SK-N-SH (cell line): Measurements from ENCODE around the gene GLUL. TPM values are rescaled to one million over a fixed set of nuclear protein-coding genes. Genes with fewer than 3 reads are reported as not detected.

Experiments used
- CTCF ChIA-PET: fragments of 300-600, 350-600 bp; formaldehyde crosslinking; extraction: SDS; loops from one replicate; lab custom pipeline; 2021; lab: Yijun Ruan, JAX
- POLR2A ChIA-PET: fragments of 350-600 bp; sonication (Branson Sonifier 250); formaldehyde crosslinking; extraction: SDS; loops from one replicate; lab custom pipeline; 2020; ENCODE audit warnings: antibody characterized with exemption, inconsistent platforms; lab: Yijun Ruan, JAX
- DNase-seq: peaks from one replicate; pipeline ENCODE4 v3.0.0; 2012
- H2AFZ ChIP-seq: fragments of 200-600 bp; sonication (generic); 2 replicates; pipeline ENCODE4 v1.8.1; 2016; ENCODE audit warnings: antibody characterized with exemption, mild to moderate bottlenecking, low read depth
- H3F3A ChIP-seq: fragments of 200-600 bp; sonication (generic); replicated peaks from 2 replicates; pipeline ENCODE3; 2016; ENCODE audit warnings: antibody characterized with exemption, mild to moderate bottlenecking; ENCODE audit not compliant: insufficient read depth
- H3K27ac ChIP-seq, 2 experiments: fragments of 200-500 bp in 1 of 2; fragments of 200-600 bp in 1 of 2; sonication (Bioruptor generic) in 1 of 2; sonication (generic), shearing (Covaris generic) in 1 of 2; 2 replicates each; pipeline versions ENCODE4 v1.5.1 to v1.6.1; 2014 to 2016; ENCODE audit warnings: low read depth in 2 of 2, inconsistent platforms in 1 of 2, low read length in 1 of 2, mild to moderate bottlenecking in 1 of 2, mixed read lengths in 1 of 2
- H3K27me3 ChIP-seq: fragments of 200-600 bp; sonication (generic), shearing (Covaris generic); 2 replicates; pipeline ENCODE4 v1.6.1; 2016; ENCODE audit warnings: mixed run types; ENCODE audit not compliant: insufficient read depth
- H3K36me3 ChIP-seq, 2 experiments: fragments of 200-500 bp in 1 of 2; fragments of 200-600 bp in 1 of 2; sonication (Bioruptor generic) in 1 of 2; sonication (generic) in 1 of 2; replicated peaks in 1 of 2; 2 replicates each; pipeline versions ENCODE3 to v1.5.1; 2014 to 2016; ENCODE audit warnings: low read length in 1 of 2, mild to moderate bottlenecking in 1 of 2; ENCODE audit not compliant: insufficient read depth in 2 of 2, control insufficient read depth in 1 of 2
- H3K4me1 ChIP-seq, 2 experiments: fragments of 200-500 bp in 1 of 2; fragments of 200-600 bp in 1 of 2; sonication (Bioruptor generic) in 1 of 2; sonication (generic), shearing (Covaris generic) in 1 of 2; 2 replicates each; pipeline versions ENCODE4 v1.5.1 to v1.6.1; 2014 to 2016; ENCODE audit warnings: low read depth in 1 of 2, low read length in 1 of 2, mixed run types in 1 of 2; ENCODE audit not compliant: insufficient read depth in 2 of 2, control insufficient read depth in 1 of 2
- H3K4me2 ChIP-seq: fragments of 200-600 bp; sonication (generic), shearing (Covaris generic); 2 replicates; pipeline ENCODE4 v1.6.1; 2017; ENCODE audit warnings: mixed run types
- H3K4me3 ChIP-seq, 2 experiments: fragments of 200-500 bp in 1 of 2; fragments of 200-600 bp in 1 of 2; sonication (Bioruptor generic) in 1 of 2; sonication (generic), shearing (Covaris generic) in 1 of 2; 2 replicates each; pipeline versions ENCODE4 v1.5.1 to v1.8.1; 2014 to 2016; ENCODE audit warnings: low read depth in 2 of 2, inconsistent platforms in 1 of 2, low read length in 1 of 2, mild to moderate bottlenecking in 1 of 2, mixed read lengths in 1 of 2, moderate library complexity in 1 of 2
- H3K79me2 ChIP-seq: fragments of 200-600 bp; sonication (generic); 2 replicates; pipeline ENCODE4 v1.8.1; 2017; ENCODE audit warnings: mild to moderate bottlenecking; ENCODE audit not compliant: insufficient read depth
- H3K9ac ChIP-seq: fragments of 200-600 bp; sonication (generic); 2 replicates; pipeline ENCODE4 v1.6.1; 2017; ENCODE audit warnings: mixed run types
- H3K9me2 ChIP-seq: fragments of 200-600 bp; sonication (generic); 2 replicates; pipeline ENCODE4 v1.6.1; 2017; ENCODE audit warnings: mixed run types
- H3K9me3 ChIP-seq: fragments of 200-600 bp; sonication (generic); 2 replicates; pipeline ENCODE4 v1.6.1; 2017; ENCODE audit warnings: mixed run types, mild to moderate bottlenecking, moderate library complexity
- H4K20me1 ChIP-seq: fragments of 200-600 bp; sonication (generic); 2 replicates; pipeline ENCODE4 v1.6.1; 2017; ENCODE audit warnings: mild to moderate bottlenecking, mixed run types; ENCODE audit not compliant: insufficient read depth
- EZH2phosphoT487 ChIP-seq: fragments of 200-600 bp; sonication (generic); IDR thresholded peaks from 2 replicates; pipeline ENCODE4 v1.6.1; 2017; ENCODE audit warnings: low read depth, mixed run types, mild to moderate bottlenecking, antibody characterized with exemption, moderate library complexity, borderline replicate concordance
- FOXM1 ChIP-seq: IDR thresholded peaks from 2 replicates; pipeline ENCODE4 v1.4.0; 2012; ENCODE audit warnings: low read depth, mild to moderate bottlenecking
- GABPA ChIP-seq: IDR thresholded peaks from 2 replicates; pipeline ENCODE4 v1.4.0; 2012; ENCODE audit warnings: low read depth, mild to moderate bottlenecking
- JUND ChIP-seq: IDR thresholded peaks from 2 replicates; pipeline ENCODE4 v1.4.0; 2012
- MEF2A ChIP-seq: IDR thresholded peaks from 2 replicates; pipeline ENCODE4 v1.4.0; 2012; ENCODE audit warnings: low read depth, borderline replicate concordance
- MXI1 ChIP-seq: IDR thresholded peaks from 2 replicates; pipeline ENCODE4 v1.6.1; 2012; ENCODE audit warnings: mild to moderate bottlenecking, low read depth, low read length, improper control_type of control experiment
- NFIC ChIP-seq: IDR thresholded peaks from 2 replicates; pipeline ENCODE4 v1.4.0; 2012; ENCODE audit warnings: borderline replicate concordance
- POLR2AphosphoS5 ChIP-seq: IDR thresholded peaks from 2 replicates; pipeline ENCODE4 v1.6.1; 2012; ENCODE audit warnings: low read depth, low read length
- RAD21 ChIP-seq: IDR thresholded peaks from 2 replicates; pipeline ENCODE4 v1.6.1; 2012; ENCODE audit warnings: mild to moderate bottlenecking, low read length
- RFX5 ChIP-seq: IDR thresholded peaks from 2 replicates; pipeline ENCODE4 v1.6.1; 2012; ENCODE audit warnings: mild to moderate bottlenecking, improper control_type of control experiment, low read length
- RXRA ChIP-seq: IDR thresholded peaks from 2 replicates; pipeline ENCODE4 v1.4.0; 2012; ENCODE audit warnings: low read depth, mild to moderate bottlenecking, borderline replicate concordance
- SIN3A ChIP-seq: IDR thresholded peaks from 2 replicates; pipeline ENCODE4 v1.6.1; 2012; ENCODE audit warnings: low read depth, mild to moderate bottlenecking, low read length, moderate library complexity, borderline replicate concordance
- WGBS: methylation state at CpG from one replicate; pipeline ENCODE4 v1.1.6; 2017; ENCODE audit warnings: low lambda C conversion rate; 5-methylcytosine and 5-hydroxymethylcytosine counted together
- polyA plus RNA-seq, 3 experiments: library from polyadenylated mRNA; depleted of rRNA; stranded (reverse); fragments of >200 nt; gene quantifications; 2 replicates each; pipeline ENCODE4 v1.2.3, GENCODE V29; 2012
- TF ChIP-seq, protein P1 (sequence below): fragments of 150-350 bp; IDR thresholded peaks from 2 replicates; pipeline ENCODE4 v1.6.1; 2016; ENCODE audit warnings: mild to moderate bottlenecking, low read depth, low read length
- TF ChIP-seq, protein P2 (sequence below): fragments of 200-600 bp; sonication (generic); IDR thresholded peaks from 2 replicates; pipeline ENCODE4 v1.6.1; 2017; ENCODE audit warnings: antibody characterized with exemption, mild to moderate bottlenecking, moderate library complexity

The GLUL gene
- polyA plus RNA-seq, 1 of the 3 experiments (the other 2 are of a cell fraction) = 107 TPM

- no peak overlapping the region for H3K27ac ChIP-seq
- H3F3A ChIP-seq = no peaks in the 10 kb centered on the region
- H3K9ac ChIP-seq = no peak overlapping the region
- H3K79me2 ChIP-seq = no peaks in the 10 kb centered on the region
- H4K20me1 ChIP-seq = no peaks in the 10 kb centered on the region
- DNase-seq = no peak
- WGBS = 15% methylated on average over 2 of the region's 2 CpGs
- CTCF ChIA-PET = interaction anchor here (1.3 kb wide), 1 partner anchor 14 kb away, joined by 3 read pairs; no protein-coding TSS in a partner anchor
- POLR2A ChIA-PET = no interaction called here
- H3K36me3 ChIP-seq = no peaks in the 10 kb centered on the region
- H3K9me2 ChIP-seq = no peaks in the 10 kb centered on the region
- H3K4me2 ChIP-seq = no peak overlapping the region
- no peaks in the 10 kb centered on the region for H3K27me3 ChIP-seq
- TF ChIP-seq RFX5 (no peak), GABPA (no peak), RAD21 (no peak), FOXM1 (no peak), EZH2phosphoT487 (no peak), NFIC (no peak), RXRA (no peak), JUND (no peak)
- TF ChIP-seq, protein P1, sequence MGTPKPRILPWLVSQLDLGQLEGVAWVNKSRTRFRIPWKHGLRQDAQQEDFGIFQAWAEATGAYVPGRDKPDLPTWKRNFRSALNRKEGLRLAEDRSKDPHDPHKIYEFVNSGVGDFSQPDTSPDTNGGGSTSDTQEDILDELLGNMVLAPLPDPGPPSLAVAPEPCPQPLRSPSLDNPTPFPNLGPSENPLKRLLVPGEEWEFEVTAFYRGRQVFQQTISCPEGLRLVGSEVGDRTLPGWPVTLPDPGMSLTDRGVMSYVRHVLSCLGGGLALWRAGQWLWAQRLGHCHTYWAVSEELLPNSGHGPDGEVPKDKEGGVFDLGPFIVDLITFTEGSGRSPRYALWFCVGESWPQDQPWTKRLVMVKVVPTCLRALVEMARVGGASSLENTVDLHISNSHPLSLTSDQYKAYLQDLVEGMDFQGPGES = no peak
- no peaks in the 10 kb centered on the region for H3K9me3 ChIP-seq
- H3K4me3 ChIP-seq = no peak overlapping the region
- H3K4me1 ChIP-seq = no peaks in the 10 kb centered on the region
- no peak overlapping the region for H2AFZ ChIP-seq
These were observed 40.8 kb downstream of the GLUL start for GRCh38 chr1:182350839-182351238.

- no peaks in the 10 kb centered on the region for H3F3A ChIP-seq
- CTCF ChIA-PET = interaction anchor here (0.6 to 1.1 kb wide), 2 partner anchors 48 to 1112 kb away, joined by 3 read pairs; no protein-coding TSS in a partner anchor
- H2AFZ ChIP-seq = no peak overlapping the region
- 51% methylated on average over 6 of the region's 6 CpGs for WGBS
- no peaks in the 10 kb centered on the region for H3K79me2 ChIP-seq
- no peak overlapping the region for H3K9ac ChIP-seq
- H4K20me1 ChIP-seq = no peaks in the 10 kb centered on the region
- H3K9me2 ChIP-seq = no peaks in the 10 kb centered on the region
- TF ChIP-seq POLR2AphosphoS5 (no peak), MXI1 (no peak), MEF2A (no peak), FOXM1 (no peak), GABPA (no peak), SIN3A (no peak)
- TF ChIP-seq, protein P2, sequence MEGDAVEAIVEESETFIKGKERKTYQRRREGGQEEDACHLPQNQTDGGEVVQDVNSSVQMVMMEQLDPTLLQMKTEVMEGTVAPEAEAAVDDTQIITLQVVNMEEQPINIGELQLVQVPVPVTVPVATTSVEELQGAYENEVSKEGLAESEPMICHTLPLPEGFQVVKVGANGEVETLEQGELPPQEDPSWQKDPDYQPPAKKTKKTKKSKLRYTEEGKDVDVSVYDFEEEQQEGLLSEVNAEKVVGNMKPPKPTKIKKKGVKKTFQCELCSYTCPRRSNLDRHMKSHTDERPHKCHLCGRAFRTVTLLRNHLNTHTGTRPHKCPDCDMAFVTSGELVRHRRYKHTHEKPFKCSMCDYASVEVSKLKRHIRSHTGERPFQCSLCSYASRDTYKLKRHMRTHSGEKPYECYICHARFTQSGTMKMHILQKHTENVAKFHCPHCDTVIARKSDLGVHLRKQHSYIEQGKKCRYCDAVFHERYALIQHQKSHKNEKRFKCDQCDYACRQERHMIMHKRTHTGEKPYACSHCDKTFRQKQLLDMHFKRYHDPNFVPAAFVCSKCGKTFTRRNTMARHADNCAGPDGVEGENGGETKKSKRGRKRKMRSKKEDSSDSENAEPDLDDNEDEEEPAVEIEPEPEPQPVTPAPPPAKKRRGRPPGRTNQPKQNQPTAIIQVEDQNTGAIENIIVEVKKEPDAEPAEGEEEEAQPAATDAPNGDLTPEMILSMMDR = no peak
- no peaks in the 10 kb centered on the region for H3K9me3 ChIP-seq
- no peaks in the 10 kb centered on the region for H3K4me1 ChIP-seq
- POLR2A ChIA-PET = no interaction called here
- no peak overlapping the region for H3K4me3 ChIP-seq
- no peak overlapping the region for H3K27ac ChIP-seq
- no peaks in the 10 kb centered on the region for H3K36me3 ChIP-seq
- H3K27me3 ChIP-seq = no peaks in the 10 kb centered on the region
- DNase-seq = no peak
- no peak overlapping the region for H3K4me2 ChIP-seq
These were observed 42.4 kb downstream of the GLUL start for GRCh38 chr1:182348961-182349747.
